ENCODE measurements around the gene SH3PXD2A.
A peak's percentile ranks its signal among the peaks of the same experiment; 100 is the strongest.

SH3PXD2A gene

DNA sequence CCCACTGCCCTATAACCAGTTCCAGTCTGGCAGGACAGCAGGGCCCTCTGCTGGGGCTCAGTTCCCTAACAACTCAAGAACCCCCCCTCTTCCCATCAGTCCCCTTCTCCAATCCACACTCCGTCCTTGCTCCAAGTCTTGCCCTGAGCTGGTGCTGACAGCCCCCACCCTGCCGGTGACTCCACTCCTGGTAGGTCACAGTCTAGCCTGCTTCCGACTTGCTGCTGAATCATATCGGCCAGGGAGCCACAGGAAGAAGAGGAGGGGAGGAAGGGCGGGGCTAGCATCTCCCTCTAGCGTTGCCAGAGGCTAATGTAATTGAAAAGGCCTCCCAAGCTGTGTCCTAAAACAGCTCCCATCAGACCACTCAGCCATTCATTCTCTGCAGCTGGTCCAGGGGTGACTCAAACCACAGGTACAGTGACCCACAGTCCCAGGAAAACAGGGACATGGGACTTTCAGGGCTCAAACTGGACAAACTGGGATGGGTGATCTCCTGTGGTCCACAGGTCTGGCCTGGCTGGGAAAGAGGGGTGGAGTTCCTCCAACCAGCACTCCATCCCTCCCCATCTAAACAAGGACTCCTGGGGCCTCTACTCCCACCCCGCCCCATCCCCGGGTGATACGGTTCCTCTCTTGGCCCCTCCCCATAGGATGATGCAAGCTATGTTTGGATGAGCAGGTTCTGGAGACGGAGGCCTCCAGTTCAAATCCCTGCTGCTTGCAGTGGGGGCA is 158.8 kb downstream of the SH3PXD2A start (continued):
- TF ChIP-seq ZNF394 (tag by site-specific recombination; IDR thresholded peaks at IDR 0.05; ENCODE audit: borderline replicate concordance) = no peak
- no peak for TF ChIP-seq ZNF433 (tag by site-specific recombination; IDR thresholded peaks at IDR 0.05; ENCODE audit: low read depth)
- no peak for TF ChIP-seq ZNF214 (tag by site-specific recombination; IDR thresholded peaks at IDR 0.05; ENCODE audit: borderline replicate concordance)
- TF ChIP-seq ZNF544 (tag by site-specific recombination; IDR thresholded peaks at IDR 0.05) = no peak
- TF ChIP-seq ZNF140 (tag by site-specific recombination; IDR thresholded peaks at IDR 0.05) = no peak
- TF ChIP-seq SCRT2 (tag by site-specific recombination; IDR thresholded peaks at IDR 0.05) = 0 out of 2 replicates have a peak, but pooled peaks have one; percentile 8
- TF ChIP-seq, protein P1, sequence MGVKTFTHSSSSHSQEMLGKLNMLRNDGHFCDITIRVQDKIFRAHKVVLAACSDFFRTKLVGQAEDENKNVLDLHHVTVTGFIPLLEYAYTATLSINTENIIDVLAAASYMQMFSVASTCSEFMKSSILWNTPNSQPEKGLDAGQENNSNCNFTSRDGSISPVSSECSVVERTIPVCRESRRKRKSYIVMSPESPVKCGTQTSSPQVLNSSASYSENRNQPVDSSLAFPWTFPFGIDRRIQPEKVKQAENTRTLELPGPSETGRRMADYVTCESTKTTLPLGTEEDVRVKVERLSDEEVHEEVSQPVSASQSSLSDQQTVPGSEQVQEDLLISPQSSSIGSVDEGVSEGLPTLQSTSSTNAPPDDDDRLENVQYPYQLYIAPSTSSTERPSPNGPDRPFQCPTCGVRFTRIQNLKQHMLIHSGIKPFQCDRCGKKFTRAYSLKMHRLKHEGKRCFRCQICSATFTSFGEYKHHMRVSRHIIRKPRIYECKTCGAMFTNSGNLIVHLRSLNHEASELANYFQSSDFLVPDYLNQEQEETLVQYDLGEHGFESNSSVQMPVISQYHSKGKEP (tag by site-specific recombination; IDR thresholded peaks at IDR 0.05) = no peak
- TF ChIP-seq ZNF23 (tag by site-specific recombination; IDR thresholded peaks at IDR 0.05; ENCODE audit: borderline replicate concordance) = no peak
- TF ChIP-seq ZNF624 (tag by site-specific recombination; IDR thresholded peaks at IDR 0.05) = no peak
- no peak for TF ChIP-seq ZNF558 (tag by site-specific recombination; IDR thresholded peaks at IDR 0.05)
- TF ChIP-seq ZNF76 (tag by site-specific recombination; IDR thresholded peaks at IDR 0.05; ENCODE audit: borderline replicate concordance, low read depth) = peak; percentile 27; the same call in 1 of the 2 replicates
- TF ChIP-seq ZNF202 (tag by site-specific recombination; IDR thresholded peaks at IDR 0.05; ENCODE audit: borderline replicate concordance) = no peak
- TF ChIP-seq, protein P2, sequence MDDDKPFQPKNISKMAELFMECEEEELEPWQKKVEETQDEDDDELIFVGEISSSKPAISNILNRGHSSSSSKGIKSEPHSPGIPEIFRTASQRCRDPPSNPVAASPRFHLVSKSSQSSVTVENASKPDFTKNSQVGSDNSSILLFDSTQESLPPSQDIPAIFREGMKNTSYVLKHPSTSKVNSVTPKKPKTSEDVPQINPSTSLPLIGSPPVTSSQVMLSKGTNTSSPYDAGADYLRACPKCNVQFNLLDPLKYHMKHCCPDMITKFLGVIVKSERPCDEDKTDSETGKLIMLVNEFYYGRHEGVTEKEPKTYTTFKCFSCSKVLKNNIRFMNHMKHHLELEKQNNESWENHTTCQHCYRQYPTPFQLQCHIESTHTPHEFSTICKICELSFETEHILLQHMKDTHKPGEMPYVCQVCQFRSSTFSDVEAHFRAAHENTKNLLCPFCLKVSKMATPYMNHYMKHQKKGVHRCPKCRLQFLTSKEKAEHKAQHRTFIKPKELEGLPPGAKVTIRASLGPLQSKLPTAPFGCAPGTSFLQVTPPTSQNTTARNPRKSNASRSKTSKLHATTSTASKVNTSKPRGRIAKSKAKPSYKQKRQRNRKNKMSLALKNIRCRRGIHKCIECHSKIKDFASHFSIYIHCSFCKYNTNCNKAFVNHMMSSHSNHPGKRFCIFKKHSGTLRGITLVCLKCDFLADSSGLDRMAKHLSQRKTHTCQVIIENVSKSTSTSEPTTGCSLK (tag by site-specific recombination; IDR thresholded peaks at IDR 0.05) = no peak
- TF ChIP-seq, protein P3, sequence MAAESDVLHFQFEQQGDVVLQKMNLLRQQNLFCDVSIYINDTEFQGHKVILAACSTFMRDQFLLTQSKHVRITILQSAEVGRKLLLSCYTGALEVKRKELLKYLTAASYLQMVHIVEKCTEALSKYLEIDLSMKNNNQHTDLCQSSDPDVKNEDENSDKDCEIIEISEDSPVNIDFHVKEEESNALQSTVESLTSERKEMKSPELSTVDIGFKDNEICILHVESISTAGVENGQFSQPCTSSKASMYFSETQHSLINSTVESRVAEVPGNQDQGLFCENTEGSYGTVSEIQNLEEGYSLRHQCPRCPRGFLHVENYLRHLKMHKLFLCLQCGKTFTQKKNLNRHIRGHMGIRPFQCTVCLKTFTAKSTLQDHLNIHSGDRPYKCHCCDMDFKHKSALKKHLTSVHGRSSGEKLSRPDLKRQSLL (tag by site-specific recombination; IDR thresholded peaks at IDR 0.05) = no peak
- TF ChIP-seq ZNF501 (tag by site-specific recombination; IDR thresholded peaks at IDR 0.05) = no peak
- TF ChIP-seq, protein P4, sequence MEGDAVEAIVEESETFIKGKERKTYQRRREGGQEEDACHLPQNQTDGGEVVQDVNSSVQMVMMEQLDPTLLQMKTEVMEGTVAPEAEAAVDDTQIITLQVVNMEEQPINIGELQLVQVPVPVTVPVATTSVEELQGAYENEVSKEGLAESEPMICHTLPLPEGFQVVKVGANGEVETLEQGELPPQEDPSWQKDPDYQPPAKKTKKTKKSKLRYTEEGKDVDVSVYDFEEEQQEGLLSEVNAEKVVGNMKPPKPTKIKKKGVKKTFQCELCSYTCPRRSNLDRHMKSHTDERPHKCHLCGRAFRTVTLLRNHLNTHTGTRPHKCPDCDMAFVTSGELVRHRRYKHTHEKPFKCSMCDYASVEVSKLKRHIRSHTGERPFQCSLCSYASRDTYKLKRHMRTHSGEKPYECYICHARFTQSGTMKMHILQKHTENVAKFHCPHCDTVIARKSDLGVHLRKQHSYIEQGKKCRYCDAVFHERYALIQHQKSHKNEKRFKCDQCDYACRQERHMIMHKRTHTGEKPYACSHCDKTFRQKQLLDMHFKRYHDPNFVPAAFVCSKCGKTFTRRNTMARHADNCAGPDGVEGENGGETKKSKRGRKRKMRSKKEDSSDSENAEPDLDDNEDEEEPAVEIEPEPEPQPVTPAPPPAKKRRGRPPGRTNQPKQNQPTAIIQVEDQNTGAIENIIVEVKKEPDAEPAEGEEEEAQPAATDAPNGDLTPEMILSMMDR (tag by site-specific recombination; IDR thresholded peaks at IDR 0.05) = peak; percentile 79
- no peak for TF ChIP-seq ZNF114 (tag by site-specific recombination; IDR thresholded peaks at IDR 0.05)
- TF ChIP-seq, protein P5, sequence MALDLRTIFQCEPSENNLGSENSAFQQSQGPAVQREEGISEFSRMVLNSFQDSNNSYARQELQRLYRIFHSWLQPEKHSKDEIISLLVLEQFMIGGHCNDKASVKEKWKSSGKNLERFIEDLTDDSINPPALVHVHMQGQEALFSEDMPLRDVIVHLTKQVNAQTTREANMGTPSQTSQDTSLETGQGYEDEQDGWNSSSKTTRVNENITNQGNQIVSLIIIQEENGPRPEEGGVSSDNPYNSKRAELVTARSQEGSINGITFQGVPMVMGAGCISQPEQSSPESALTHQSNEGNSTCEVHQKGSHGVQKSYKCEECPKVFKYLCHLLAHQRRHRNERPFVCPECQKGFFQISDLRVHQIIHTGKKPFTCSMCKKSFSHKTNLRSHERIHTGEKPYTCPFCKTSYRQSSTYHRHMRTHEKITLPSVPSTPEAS (tag by site-specific recombination; IDR thresholded peaks at IDR 0.05) = no peak
- TF ChIP-seq ZBTB17 (tag by site-specific recombination; IDR thresholded peaks at IDR 0.05) = peak; percentile 99
- TF ChIP-seq ZBTB48 (tag by site-specific recombination; IDR thresholded peaks at IDR 0.05) = 0 out of 2 replicates have a peak, but pooled peaks have one; percentile 37
- no peak for TF ChIP-seq GLI2 (tag by site-specific recombination; IDR thresholded peaks at IDR 0.05; ENCODE audit: borderline replicate concordance, low read depth)
- TF ChIP-seq ZNF404 (tag by site-specific recombination; IDR thresholded peaks at IDR 0.05) = no peak
- TF ChIP-seq, protein P6, sequence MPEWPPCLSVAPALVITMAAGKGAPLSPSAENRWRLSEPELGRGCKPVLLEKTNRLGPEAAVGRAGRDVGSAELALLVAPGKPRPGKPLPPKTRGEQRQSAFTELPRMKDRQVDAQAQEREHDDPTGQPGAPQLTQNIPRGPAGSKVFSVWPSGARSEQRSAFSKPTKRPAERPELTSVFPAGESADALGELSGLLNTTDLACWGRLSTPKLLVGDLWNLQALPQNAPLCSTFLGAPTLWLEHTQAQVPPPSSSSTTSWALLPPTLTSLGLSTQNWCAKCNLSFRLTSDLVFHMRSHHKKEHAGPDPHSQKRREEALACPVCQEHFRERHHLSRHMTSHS (tag by site-specific recombination; IDR thresholded peaks at IDR 0.05) = no peak
- TF ChIP-seq ZNF670 (tag by site-specific recombination; IDR thresholded peaks at IDR 0.05; ENCODE audit: low read depth) = no peak
- peak; percentile 74 for TF ChIP-seq KLF1 (tag by site-specific recombination; IDR thresholded peaks at IDR 0.05)
- TF ChIP-seq ZNF792 (tag by site-specific recombination; IDR thresholded peaks at IDR 0.05) = no peak
- TF ChIP-seq ZNF211 (tag by site-specific recombination; IDR thresholded peaks at IDR 0.05; ENCODE audit: low read depth) = no peak
- no peak for TF ChIP-seq ZNF596 (tag by site-specific recombination; IDR thresholded peaks at IDR 0.05)
- no peak for TF ChIP-seq ZNF626 (tag by site-specific recombination; IDR thresholded peaks at IDR 0.05)
- TF ChIP-seq ZNF174 (tag by site-specific recombination; IDR thresholded peaks at IDR 0.05) = no peak
- no peak for TF ChIP-seq IKZF3 (tag by site-specific recombination; IDR thresholded peaks at IDR 0.05)
- no peak for TF ChIP-seq ZNF621 (tag by site-specific recombination; IDR thresholded peaks at IDR 0.05)
